ENCODE measurements around the gene MYZAP. TPM values are rescaled to one million over a fixed set of nuclear protein-coding genes. Genes with fewer than 3 reads are reported as not detected.

Gene MYZAP
- total RNA-seq, 1 experiment from 2014 or later: 0.68 TPM

DNA sequence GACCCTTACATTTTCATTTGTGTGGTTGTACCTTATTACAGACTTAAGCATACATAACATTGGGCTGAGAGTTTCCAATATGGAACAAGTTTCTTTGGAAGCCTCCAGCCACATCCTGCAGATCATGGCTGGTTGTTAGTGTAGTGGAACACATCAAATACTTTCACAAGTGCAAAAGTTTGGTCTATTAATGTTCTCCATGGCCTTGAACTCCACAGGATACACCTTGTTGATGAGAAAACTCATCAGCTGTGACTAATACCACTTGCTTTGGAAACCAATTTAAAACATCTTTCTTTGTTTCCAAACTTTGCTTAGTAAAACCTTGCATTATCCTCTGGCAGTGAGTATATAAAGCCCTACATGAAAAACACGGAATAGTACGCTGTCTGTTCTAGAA is 46.1 kb downstream of the MYZAP start (continued):
- TF ChIP-seq ESRRA (CRISPR knock-in tag; IDR thresholded peaks at IDR 0.05; ENCODE audit: borderline replicate concordance): no peak

DNA sequence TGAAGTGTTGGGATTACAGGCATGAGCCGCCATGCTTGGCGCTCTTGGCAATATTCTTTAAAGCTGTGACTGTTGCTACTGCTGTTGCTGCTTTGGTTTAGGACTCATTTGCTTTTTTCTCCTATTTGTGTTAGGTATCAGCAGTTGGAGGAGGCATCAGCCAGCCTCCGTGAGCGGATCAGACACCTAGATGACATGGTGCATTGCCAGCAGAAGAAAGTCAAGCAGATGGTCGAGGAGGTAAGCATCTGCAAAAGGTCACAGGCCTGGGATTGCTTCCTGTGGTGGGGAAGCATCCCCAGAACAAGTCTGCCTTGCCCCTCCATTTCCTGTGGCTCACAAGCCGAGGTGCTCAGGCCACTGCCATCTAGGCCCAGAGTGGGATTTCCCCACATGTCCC is 47.6 kb downstream of the MYZAP start:
- ChIA-PET POLR2A (no interaction called here), CTCF (interaction anchor here (0.6 kb wide), 2 partner anchors 15 to 79 kb away, joined by 4 to 5 read pairs; no protein-coding TSS in a partner anchor)
- DNase-seq (ENCODE audit: low spot score): no peak
- Mint-ChIP-seq H3K4me1 (no peaks in the 10 kb centered on the region), H3K27me3 (ENCODE audit: low read depth) (peaks cover 44% of the 10 kb centered on the region), H3K9me3 (no peaks in the 10 kb centered on the region), H3K4me3 (no peak overlapping the region), H3K27ac (no peak overlapping the region), H3K36me3 (no peaks in the 10 kb centered on the region)
- TF ChIP-seq SP1 (CRISPR knock-in tag; conservative IDR thresholded peaks at IDR 0.05) (no peak), CREM (CRISPR knock-in tag; IDR thresholded peaks at IDR 0.05) (no peak), ZNF219 (CRISPR knock-in tag; IDR thresholded peaks at IDR 0.05; ENCODE audit: borderline replicate concordance) (no peak), TEAD4 (CRISPR knock-in tag; IDR thresholded peaks at IDR 0.05) (no peak), GTF2I (CRISPR knock-in tag; conservative IDR thresholded peaks at IDR 0.05) (no peak), ZBTB21 (CRISPR knock-in tag; IDR thresholded peaks at IDR 0.05; ENCODE audit: borderline replicate concordance) (no peak), EMX1 (CRISPR knock-in tag; IDR thresholded peaks at IDR 0.05) (no peak), HMGA2 (CRISPR knock-in tag; IDR thresholded peaks at IDR 0.05) (no peak), NR3C1 (CRISPR knock-in tag; conservative IDR thresholded peaks at IDR 0.05; ENCODE audit: low read depth) (no peak)
- TF ChIP-seq, protein P1, sequence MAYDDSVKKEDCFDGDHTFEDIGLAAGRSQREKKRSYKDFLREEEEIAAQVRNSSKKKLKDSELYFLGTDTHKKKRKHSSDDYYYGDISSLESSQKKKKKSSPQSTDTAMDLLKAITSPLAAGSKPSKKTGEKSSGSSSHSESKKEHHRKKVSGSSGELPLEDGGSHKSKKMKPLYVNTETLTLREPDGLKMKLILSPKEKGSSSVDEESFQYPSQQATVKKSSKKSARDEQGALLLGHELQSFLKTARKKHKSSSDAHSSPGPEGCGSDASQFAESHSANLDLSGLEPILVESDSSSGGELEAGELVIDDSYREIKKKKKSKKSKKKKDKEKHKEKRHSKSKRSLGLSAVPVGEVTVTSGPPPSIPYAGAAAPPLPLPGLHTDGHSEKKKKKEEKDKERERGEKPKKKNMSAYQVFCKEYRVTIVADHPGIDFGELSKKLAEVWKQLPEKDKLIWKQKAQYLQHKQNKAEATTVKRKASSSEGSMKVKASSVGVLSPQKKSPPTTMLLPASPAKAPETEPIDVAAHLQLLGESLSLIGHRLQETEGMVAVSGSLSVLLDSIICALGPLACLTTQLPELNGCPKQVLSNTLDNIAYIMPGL (CRISPR knock-in tag; IDR thresholded peaks at IDR 0.05): no peak
- TF ChIP-seq, protein P2, sequence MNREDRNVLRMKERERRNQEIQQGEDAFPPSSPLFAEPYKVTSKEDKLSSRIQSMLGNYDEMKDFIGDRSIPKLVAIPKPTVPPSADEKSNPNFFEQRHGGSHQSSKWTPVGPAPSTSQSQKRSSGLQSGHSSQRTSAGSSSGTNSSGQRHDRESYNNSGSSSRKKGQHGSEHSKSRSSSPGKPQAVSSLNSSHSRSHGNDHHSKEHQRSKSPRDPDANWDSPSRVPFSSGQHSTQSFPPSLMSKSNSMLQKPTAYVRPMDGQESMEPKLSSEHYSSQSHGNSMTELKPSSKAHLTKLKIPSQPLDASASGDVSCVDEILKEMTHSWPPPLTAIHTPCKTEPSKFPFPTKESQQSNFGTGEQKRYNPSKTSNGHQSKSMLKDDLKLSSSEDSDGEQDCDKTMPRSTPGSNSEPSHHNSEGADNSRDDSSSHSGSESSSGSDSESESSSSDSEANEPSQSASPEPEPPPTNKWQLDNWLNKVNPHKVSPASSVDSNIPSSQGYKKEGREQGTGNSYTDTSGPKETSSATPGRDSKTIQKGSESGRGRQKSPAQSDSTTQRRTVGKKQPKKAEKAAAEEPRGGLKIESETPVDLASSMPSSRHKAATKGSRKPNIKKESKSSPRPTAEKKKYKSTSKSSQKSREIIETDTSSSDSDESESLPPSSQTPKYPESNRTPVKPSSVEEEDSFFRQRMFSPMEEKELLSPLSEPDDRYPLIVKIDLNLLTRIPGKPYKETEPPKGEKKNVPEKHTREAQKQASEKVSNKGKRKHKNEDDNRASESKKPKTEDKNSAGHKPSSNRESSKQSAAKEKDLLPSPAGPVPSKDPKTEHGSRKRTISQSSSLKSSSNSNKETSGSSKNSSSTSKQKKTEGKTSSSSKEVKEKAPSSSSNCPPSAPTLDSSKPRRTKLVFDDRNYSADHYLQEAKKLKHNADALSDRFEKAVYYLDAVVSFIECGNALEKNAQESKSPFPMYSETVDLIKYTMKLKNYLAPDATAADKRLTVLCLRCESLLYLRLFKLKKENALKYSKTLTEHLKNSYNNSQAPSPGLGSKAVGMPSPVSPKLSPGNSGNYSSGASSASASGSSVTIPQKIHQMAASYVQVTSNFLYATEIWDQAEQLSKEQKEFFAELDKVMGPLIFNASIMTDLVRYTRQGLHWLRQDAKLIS (CRISPR knock-in tag; IDR thresholded peaks at IDR 0.05; ENCODE audit: borderline replicate concordance): no peak
- TF ChIP-seq, protein P3, sequence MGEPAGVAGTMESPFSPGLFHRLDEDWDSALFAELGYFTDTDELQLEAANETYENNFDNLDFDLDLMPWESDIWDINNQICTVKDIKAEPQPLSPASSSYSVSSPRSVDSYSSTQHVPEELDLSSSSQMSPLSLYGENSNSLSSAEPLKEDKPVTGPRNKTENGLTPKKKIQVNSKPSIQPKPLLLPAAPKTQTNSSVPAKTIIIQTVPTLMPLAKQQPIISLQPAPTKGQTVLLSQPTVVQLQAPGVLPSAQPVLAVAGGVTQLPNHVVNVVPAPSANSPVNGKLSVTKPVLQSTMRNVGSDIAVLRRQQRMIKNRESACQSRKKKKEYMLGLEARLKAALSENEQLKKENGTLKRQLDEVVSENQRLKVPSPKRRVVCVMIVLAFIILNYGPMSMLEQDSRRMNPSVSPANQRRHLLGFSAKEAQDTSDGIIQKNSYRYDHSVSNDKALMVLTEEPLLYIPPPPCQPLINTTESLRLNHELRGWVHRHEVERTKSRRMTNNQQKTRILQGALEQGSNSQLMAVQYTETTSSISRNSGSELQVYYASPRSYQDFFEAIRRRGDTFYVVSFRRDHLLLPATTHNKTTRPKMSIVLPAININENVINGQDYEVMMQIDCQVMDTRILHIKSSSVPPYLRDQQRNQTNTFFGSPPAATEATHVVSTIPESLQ (CRISPR knock-in tag; IDR thresholded peaks at IDR 0.05): no peak
- TF ChIP-seq, protein P4, sequence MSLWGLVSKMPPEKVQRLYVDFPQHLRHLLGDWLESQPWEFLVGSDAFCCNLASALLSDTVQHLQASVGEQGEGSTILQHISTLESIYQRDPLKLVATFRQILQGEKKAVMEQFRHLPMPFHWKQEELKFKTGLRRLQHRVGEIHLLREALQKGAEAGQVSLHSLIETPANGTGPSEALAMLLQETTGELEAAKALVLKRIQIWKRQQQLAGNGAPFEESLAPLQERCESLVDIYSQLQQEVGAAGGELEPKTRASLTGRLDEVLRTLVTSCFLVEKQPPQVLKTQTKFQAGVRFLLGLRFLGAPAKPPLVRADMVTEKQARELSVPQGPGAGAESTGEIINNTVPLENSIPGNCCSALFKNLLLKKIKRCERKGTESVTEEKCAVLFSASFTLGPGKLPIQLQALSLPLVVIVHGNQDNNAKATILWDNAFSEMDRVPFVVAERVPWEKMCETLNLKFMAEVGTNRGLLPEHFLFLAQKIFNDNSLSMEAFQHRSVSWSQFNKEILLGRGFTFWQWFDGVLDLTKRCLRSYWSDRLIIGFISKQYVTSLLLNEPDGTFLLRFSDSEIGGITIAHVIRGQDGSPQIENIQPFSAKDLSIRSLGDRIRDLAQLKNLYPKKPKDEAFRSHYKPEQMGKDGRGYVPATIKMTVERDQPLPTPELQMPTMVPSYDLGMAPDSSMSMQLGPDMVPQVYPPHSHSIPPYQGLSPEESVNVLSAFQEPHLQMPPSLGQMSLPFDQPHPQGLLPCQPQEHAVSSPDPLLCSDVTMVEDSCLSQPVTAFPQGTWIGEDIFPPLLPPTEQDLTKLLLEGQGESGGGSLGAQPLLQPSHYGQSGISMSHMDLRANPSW (CRISPR knock-in tag; conservative IDR thresholded peaks at IDR 0.05; ENCODE audit: low read depth): no peak
- ATAC-seq: no peak
